ENCODE data around the gene USH2A.

Gene USH2A

GRCh38 chr1:215704089-215704860 lies 719.0 kb downstream of the USH2A start:
- no peaks in the 10 kb centered on the region for H3K27me3 ChIP-seq (replicated peaks; ENCODE audit: control insufficient read depth, insufficient read depth, low read length)
- no peak for DNase-seq (ENCODE audit: extremely low read depth, insufficient read length)

GRCh38 chr1:215682232-215682631 lies 741.0 kb downstream of the USH2A start:
- TF ChIP-seq CTCF (IDR thresholded peaks at IDR 0.05; ENCODE audit: insufficient read depth, low read length, poor library complexity, severe bottlenecking) = no peak
- H3K36me3 ChIP-seq (ENCODE audit: control insufficient read depth, insufficient read depth, low read length) = no peaks in the 10 kb centered on the region
- no peaks in the 10 kb centered on the region for H3K27me3 ChIP-seq (replicated peaks; ENCODE audit: control insufficient read depth, insufficient read depth, low read length)
- no peak for DNase-seq (ENCODE audit: extremely low read depth, insufficient read length)
- H3K4me3 ChIP-seq (replicated peaks; ENCODE audit: low read depth, low read length) = no peak overlapping the region

More at GRCh38 chr1:215704089-215704860, 719.0 kb downstream of the USH2A start:
- no peaks in the 10 kb centered on the region for H3K36me3 ChIP-seq (ENCODE audit: control insufficient read depth, insufficient read depth, low read length)
- H3K4me3 ChIP-seq (replicated peaks; ENCODE audit: low read depth, low read length) = no peak overlapping the region
- no peak for TF ChIP-seq CTCF (IDR thresholded peaks at IDR 0.05; ENCODE audit: insufficient read depth, low read length, poor library complexity, severe bottlenecking)

GRCh38 chr1:215681041-215681440 lies 742.2 kb downstream of the USH2A start:
- H3K36me3 ChIP-seq (ENCODE audit: control insufficient read depth, insufficient read depth, low read length) = no peaks in the 10 kb centered on the region
- no peak for DNase-seq (ENCODE audit: extremely low read depth, insufficient read length)
- no peaks in the 10 kb centered on the region for H3K27me3 ChIP-seq (replicated peaks; ENCODE audit: control insufficient read depth, insufficient read depth, low read length)
- TF ChIP-seq CTCF (IDR thresholded peaks at IDR 0.05; ENCODE audit: insufficient read depth, low read length, poor library complexity, severe bottlenecking) = no peak
- H3K4me3 ChIP-seq (replicated peaks; ENCODE audit: low read depth, low read length) = no peak overlapping the region

- DNase-seq (ENCODE audit: extremely low read depth, insufficient read length) = no peak
- Histone ChIP-seq H3K36me3 (ENCODE audit: control insufficient read depth, insufficient read depth, low read length) (no peaks in the 10 kb centered on the region), H3K27me3 (replicated peaks; ENCODE audit: control insufficient read depth, insufficient read depth, low read length) (no peaks in the 10 kb centered on the region), H3K4me3 (replicated peaks; ENCODE audit: low read depth, low read length) (no peak overlapping the region)
- no peak for TF ChIP-seq CTCF (IDR thresholded peaks at IDR 0.05; ENCODE audit: insufficient read depth, low read length, poor library complexity, severe bottlenecking)
Observed at GRCh38 chr1:215679231-215679630, 744.0 kb downstream of the USH2A start.

GRCh38 chr1:215677112-215677511 lies 746.1 kb downstream of the USH2A start:
- DNase-seq (ENCODE audit: extremely low read depth, insufficient read length) = no peak
- Histone ChIP-seq H3K27me3 (replicated peaks; ENCODE audit: control insufficient read depth, insufficient read depth, low read length) (no peaks in the 10 kb centered on the region), H3K4me3 (replicated peaks; ENCODE audit: low read depth, low read length) (no peak overlapping the region), H3K36me3 (ENCODE audit: control insufficient read depth, insufficient read depth, low read length) (no peaks in the 10 kb centered on the region)
- no peak for TF ChIP-seq CTCF (IDR thresholded peaks at IDR 0.05; ENCODE audit: insufficient read depth, low read length, poor library complexity, severe bottlenecking)
